DMS79 (cell line): Measurements from ENCODE around the gene SPATA13.
"Not testable (repeated sequence)": the region's sequence is repeated elsewhere in the genome, so short reads cannot be mapped to it uniquely, and the experiment has no call there.

Experiments used
- DNase-seq: peaks from one replicate; lab custom pipeline; 2025; lab: John Stamatoyannopoulos, UW

SPATA13 gene

DNA sequence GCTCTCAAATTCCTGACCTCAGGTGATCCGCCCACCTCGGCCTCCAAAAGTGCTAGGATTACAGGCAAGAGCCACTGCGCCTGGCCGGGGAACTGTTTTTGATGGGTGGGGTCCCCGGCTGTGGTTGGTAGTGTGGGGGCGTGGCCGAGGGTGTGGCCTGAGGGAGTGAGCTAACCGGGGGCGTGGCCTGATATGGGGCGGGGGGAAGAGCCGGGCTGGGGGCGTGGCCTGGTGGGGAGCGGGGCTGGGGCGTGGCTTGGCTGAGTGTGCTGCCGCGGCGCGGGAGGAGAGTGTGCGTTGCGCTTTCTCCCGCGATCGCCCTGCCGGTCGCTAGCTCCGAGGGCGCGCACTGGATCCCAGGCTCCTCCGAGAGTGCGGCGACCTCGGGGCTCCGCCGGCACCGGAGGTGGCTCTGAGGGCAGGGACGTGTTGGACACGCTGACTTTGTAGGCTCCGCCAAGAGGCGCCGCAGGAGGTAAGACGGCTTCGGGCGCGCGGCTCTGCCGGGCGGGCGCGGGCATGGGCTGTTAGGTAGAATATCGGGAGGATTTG lies at the start of gene SPATA13:
TSS of gene SPATA13 (plus strand) at position 263 of the 552 bp plus-strand sequence. CDS start 62,210 bp downstream, outside the sequence.
- DNase-seq, result peak; percentile 47

DNA sequence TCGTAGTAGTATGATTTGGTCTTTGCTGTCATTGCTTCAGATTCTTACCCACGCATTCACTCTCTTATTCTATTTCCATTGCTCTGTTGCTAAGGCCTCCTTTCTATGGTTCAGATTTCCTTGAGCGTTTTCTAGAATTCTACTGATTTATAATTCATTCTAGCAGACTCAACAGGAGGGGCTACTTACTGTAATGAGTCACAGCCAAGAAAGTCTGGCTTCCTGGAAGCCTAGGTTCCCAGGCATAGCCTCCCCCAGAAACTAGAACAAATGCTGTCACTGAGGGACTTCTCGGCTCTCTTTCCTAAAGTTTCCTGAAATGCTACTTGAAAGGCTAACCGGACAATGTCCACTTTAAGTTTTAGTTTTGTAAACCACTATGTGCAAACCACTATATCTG lies 47.7 kb upstream of the SPATA13 start:
- DNase-seq, result no peak

DNA sequence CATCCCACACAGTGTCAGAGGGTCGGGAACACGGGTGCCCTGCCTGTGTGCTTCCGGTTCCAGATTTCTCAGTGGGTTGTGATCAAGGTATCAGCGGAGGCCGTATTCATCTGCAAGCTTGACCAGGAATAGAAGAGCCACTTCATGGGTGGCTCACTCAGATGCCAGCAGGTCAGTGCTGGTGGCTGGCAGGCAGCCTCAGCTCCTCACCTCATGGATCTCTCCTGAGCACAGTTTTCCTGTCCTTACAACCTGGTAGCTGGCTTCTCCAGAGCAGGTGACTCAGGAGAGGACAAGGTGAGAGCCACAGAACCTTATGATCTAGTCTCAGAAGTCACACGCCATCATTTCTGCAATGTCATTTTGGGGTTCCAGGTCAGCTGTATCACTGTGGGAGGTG lies 44.8 kb upstream of the SPATA13 start:
- DNase-seq, result no peak

DNA sequence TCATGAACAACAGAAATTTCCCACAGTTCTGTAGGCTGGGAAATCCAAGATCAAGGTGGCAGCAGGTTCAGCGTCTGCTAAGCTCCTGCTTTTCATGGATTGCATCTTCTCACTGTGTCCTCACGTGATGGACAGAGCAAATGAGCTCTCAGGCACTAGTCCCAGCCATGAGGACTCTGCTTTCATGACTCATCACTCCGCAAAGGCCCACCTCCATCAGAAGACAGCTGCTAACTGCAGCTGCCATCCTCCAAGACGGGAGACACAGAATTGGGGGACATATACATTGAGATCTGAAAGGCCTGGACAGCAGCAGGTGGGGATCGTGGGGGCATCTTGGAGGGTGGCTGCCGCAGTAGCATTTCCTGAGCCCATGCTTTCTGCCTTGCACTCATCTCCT lies 44.4 kb upstream of the SPATA13 start:
- no peak for DNase-seq

DNA sequence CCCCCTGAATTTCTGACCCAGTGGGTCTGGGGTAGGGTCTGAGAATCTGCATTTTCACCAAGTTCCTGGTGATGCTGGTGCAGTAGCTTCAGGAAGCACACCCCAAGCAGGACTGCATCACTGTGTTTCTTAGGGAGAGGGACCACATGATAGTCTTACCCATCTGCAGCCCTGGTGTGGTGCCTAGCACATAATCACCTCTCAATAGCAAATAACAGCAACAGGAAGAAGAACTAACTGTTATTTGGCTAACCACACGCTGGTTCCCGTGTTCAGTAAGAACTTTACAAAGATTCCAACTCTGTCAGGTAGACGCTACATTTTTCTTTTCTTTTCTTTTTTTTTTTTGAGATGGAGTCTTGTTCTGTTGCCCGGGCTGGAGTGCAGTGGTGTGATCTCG lies 41.9 kb upstream of the SPATA13 start:
- DNase-seq, result no peak

DNA sequence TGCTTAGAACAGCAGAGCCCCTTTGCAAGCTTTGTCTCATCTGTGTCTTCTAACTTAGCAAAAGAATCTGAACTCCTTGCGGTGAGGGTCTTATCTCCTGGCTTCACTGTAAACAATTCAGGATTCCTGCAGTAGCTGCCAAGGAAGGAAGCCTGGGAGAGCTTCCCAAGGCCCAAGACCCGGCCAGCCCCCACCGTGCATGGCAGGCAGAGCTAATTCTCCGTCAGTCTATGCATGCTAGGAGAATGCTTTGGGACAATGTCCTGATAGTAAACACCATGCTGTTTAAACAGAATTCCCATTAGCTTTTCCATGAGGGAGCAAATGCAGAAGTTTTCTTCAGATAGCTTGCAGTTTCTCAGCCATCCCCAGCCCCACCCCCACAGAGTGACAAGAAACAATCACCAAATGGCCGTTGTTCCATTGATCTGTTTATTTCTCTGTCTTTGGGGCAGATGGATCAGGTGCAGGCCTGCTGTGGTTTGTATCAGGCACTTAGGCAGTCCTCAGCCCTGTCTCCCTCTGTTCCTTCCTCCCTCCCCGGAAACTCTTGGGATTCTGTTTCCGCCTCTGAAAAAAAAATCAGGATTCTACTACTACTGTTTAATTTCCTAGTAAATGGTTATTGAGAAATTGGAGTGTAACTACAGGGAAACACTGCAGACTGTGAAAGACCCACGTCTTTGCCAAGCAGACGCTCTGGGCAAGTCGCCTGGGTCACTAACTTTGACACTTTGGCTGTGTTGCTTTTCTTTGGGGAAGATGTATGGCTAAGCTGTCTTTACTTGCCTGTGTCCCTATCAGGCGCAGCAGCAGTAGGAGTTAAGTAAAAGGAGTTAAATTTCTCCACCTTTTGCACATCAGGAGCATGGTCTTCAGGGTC lies 40.7 kb upstream of the SPATA13 start:
- DNase-seq, result no peak

DNA sequence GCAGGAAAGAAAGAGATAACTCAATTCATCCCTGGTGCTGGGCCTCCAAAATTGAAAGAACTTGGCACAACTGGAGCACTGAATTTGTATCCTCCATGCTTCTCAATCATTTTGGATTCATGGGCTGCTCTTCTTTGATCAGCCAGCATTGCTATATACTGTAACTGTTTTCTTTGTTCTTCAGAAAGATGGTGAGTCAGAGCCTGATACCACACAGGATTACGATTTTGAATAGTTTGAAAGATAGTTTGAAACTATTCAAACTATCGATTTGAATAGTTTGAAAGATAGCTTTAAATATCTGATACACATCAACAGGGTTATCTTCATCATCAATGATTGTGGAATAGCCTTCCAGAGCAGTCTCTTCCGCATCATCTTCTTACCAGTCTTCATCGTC lies 38.5 kb upstream of the SPATA13 start:
- not testable (repeated sequence) for DNase-seq

DNA sequence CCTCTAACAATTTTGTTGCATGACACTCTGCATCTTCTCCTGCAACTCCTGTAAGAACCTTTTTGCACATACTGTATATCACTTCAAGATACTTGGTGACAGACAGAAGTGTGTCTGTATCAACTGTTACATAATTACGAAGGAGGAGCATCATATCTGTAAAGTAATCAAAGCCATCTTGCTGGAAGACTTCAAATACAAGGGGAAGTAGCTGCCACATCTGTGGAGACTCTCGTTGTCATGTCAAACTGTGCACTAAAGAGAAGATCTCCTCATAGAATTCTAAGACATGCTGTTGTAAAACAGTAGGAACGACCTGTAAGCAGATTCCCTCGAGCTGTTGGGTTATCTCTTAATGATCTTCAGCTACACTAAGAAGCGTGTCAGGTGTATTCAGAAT lies 38.0 kb upstream of the SPATA13 start:
- no peak for DNase-seq

DNA sequence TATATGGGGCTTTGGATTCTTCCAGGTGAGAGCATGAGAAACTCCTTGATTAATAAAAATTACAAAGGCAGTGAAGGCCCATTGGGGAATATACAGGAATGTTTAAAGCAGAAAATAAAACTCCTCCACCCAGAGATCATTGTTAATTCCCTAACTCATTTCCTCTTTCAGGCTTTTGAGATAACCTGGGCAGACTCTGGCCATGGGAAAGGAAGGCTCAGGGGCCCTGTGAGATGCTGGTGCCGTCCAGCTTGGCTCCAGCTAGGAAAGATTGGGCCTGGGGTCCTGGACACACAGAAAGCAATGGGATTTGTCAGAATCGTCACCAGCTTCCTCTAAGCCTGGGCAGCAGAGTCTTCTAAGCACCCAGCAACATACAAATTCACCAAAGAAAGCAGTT lies 36.8 kb upstream of the SPATA13 start:
- DNase-seq, result no peak

DNA sequence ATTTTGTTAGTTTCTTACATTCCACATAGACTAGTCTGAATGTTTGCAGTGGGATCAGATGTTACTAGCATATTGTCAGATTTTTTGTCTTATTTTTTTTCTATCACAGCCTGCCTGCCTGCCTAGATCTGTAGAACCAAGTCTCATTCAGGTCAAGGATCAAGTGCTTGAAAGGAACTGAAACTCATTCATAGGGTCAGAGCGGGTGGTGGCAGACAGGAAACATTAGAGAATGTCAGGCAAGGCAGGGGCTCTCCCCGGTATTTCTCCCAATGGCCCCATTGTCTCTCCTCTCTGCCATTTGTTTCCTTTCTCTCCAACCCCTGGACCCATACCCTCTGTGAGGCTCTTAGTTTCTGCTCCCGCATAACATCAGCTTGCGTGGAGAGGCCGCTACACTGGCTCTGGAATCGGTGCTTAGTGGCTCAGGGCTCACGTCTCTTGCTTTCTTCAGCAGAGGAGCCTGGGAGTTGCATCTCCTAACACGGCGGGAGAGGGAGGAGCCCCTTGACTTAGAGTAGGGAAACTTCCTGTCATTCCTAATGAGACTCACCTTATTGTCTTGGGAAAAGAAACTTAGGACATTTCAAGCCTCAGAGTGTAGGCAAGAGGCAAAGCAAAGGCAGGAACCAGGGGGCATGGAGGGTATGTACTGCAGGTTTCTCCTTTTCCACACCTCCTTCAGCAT lies 35.6 kb upstream of the SPATA13 start:
- DNase-seq, result no peak

DNA sequence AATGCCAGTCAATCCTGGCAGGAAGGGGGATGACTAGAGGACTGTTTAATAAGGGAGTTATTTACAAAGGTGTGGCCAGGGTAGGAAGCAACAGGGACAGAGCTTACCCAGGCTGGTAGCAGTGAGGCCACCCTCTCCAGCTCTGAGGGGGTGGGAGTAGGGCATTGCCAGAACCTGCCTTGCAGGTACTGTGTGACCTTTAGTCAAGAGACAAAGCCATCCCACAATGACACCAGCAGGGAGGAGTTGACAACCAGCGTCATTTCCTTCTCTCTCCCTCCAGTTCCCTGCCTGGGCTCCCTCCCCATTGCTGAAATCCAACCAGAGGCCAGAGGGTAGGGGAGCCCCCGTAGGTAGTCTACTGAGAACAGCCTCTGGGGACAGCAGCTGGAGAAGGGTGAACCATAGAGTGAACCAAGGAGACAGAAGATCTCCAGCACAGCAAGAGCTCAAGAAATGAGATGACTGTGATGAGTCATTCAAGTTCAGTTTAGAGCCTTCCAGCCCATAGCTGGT lies 33.3 kb upstream of the SPATA13 start:
- DNase-seq, result no peak

DNA sequence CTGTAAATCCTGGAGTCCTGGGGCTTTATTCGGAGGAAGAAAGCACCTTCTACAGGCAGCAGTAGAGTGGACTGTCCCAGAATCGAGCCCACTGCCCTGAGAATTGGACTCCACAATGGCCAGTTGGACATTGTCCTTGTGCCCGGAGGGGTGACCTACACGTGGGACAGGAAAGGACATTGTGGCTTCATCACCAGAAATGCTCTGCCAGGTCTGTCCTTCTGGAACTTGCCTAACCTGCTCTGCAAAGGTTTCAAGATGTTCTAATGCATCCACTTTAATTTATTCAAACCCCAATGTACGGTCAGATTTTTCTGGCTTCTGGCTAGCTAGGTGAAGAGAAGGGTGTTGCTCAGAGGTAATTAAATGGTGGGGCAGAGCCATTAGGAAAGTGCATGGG lies 32.4 kb upstream of the SPATA13 start:
- DNase-seq, result no peak

DNA sequence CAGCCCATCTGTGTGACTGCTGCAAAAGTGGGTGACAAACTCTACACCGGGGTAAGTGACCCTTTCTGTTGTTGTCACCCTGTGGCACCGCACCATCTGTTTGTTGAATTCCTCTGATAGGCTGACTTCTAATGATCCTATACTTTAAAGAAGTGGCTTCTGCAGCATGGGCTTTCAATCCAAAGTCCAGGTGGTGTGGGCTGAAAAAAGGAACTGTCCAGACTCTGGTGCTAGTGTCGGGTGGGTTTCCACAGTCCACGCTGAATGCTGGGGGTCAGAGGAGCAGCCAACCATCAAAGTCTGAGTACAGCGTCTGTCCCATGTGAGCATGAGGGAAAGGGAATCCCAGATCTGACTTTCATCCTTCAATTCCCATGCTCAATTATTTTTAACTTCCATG lies 31.6 kb upstream of the SPATA13 start:
- no peak for DNase-seq

DNA sequence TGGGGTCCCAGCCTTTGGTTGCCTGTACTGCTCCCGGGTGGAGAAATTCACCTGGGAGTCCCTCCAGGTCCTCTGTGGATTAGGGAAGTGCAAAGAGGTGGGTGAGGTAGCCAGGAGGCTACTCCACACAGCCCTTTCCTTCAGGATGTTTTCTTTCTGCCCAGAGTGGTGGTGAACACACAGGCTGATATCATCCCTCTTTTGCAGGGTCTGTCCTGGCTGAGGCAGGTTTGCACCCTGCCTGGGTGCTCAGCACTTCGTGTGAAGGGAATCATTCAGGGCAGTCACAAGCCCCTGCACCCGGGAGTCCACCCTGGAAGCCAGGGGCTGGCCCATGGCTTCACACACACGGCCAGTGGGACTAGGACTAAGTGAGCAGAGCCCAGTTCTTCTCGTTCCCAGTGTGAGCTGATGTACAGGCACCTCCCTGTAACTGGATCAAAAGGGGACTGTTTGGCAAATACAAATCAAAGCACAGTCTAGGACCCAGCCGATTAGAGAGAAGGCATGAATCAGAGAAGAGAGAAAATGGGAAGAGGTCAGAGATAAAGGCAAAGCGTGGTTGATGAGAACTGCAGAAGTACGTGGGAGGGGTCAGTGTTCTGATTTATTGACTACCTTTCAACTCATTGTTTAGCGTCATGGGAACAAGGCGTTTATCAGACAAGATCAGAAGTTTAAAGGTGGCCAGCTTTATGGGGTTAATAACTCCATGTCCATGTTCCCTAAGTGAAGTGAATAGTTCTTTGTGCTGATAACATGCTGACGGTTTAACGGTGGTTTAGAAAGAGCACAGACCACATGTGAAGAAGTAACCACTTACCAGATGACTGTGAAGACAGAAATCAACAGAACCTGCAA lies 30.4 kb upstream of the SPATA13 start:
- DNase-seq, result no peak

DNA sequence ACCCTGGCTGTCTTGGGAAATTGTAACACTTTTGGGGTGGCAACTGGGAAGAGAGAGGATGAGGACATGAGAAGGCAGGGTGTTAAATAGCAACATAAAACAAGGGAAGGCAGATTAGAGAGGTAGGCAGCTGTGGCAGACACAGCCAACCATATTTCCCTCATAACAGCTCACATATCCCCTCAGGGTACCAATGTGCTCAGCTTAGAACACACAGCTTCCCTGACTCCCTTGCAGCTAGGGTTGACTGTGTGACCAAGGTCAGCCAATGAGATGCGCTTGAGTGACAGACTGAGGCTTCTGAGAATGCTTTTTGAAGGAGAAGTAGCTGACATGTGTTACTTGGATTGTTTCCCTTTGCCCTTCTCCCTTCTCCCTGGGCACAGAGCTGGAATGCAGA lies 28.8 kb upstream of the SPATA13 start:
- DNase-seq, result no peak

DNA sequence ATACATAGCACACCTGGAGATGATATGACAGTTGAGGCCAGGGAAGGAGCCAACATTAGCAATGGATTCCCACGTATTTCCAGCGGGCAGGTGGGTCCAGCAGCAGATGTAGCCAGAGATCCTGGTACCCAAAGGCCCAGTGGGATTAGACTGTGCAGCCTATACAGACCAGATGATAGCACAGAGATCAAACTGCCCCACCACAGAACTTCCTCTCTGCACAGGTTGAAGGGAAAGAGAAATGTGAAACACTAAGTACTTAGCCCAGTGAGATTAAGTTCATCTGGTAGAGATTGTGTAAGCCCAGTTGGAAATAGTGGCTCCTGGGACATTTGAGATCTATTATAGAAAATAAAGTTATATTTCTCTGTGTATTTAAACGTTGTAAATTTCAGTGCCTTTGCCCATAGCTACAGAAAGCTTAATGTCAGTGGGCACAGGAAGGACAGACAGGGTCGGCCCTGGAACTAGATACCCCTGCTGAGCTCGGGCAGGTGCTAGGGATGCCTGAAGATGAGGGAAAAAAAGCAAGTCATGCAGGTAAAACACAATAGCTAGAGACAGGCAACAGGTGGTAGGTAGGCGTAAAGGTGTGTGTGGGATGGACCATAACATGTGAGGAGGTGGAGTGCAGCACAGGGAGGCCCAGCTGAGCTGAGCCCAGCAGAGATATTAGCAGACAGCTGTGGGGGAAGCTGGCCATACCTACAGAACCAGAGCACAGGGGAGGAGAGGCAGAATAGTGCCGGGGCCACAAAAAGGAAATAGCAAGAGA lies 27.3 kb upstream of the SPATA13 start:
- no peak for DNase-seq

DNA sequence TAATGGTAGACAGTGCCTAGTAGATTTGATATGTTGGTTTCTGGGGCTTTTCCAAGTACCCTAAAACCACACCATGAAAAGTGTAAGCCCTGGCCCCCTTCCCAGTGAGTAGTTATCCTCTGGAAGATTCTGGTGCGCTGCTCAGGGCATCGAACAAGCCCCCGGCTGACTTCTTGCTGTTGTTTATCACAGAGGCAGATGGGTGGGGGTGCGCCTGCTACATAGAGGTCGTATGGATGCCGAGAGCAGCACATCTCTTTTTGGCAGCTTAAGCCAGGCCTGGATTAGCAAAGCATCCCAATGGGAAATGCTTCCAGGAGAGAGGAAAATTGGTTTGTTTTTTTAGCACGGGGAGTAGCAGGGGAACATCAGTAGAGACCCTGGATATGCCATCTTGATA lies 26.3 kb upstream of the SPATA13 start:
- DNase-seq, result no peak

DNA sequence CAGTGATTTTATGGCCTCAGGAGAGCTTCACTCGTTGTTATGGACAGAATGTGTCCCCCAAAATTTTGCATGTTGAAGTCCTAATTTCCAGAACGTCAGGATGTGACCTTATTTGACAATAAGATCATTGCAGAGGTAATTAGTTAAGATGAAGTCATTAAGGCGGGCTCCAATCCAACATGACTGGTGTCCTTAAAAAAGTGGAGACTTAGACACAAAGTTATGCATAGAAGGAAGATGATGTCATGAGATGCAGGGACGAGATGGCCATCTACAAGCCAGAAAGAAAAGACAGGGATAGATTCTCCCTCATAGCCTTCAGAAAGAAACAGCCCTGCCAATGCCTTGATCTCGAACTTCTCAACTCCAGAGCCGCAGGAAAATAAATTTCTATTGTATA lies 25.8 kb upstream of the SPATA13 start:
- DNase-seq, result no peak

DNA sequence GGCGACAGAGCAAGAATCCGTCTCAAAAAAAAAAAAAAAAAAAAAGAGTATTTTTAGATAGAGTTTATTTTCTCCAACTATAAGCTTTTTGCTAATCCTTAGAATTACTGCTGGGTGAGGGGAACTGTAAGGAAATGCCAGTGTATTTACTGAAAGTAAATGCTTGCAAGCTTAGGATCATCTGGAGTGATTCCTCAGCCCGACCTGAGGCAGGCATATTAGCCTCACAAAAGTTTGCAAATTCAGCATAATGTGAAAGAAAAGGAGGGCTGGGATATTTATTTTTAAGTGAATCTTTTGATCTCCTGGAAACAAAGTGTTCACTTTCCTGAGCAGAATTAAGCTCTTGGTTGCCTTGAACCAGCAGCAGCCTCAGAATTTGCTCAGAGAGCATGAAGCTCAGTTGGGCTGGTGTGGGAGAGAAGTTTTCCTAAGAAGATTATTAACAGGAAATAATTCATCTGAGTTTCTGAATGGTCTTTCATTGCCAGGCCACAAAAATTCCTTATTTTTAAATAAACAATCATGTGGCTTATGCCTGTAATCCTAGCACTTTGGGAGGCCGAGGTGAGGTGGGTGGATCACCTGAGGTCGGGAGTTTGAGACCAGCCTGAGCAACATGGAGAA lies 24.7 kb upstream of the SPATA13 start:
- no peak for DNase-seq

DNA sequence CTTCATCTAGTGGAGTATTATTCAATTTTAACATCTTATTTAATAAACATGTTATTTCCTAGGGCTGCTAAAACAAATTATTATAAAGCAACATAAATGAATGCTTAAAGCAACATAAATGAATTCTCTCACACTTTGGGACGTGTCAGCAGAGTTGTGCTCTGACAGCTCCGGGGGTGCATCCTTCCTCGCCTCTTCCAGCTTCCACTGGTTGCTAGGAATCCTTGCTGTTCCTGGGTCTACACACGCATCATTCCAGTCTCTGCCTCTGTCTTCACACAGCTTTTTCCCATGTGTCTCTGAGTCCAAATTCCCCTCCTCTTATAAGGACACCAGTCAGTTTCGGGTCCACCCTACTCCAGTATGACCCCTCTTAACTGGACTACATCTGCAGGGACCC lies 21.6 kb upstream of the SPATA13 start:
- DNase-seq, result no peak
